ENCODE data around the gene AMER2. TPM values are rescaled to one million over a fixed set of nuclear protein-coding genes. Genes with fewer than 3 reads are reported as not detected.

Gene AMER2
- total and polyA plus RNA-seq, 5 experiments from 2014 or later, result 0.14 TPM; not detected in 4

- DNase-seq, result no peak
- POLR2A ChIA-PET, result no interaction called here
These were observed 28.7 kb upstream of the AMER2 start for GRCh38 chr13:25200783-25201182.

GRCh38 chr13:25198647-25199046 is 26.6 kb upstream of the AMER2 start:
- DNase-seq (no peak), ATAC-seq (no peak)
- Mint-ChIP-seq H3K4me3 (no peak overlapping the region), H3K4me1 (no peaks in the 10 kb centered on the region), H3K27ac (no peak overlapping the region), H3K27me3 (peaks cover 9 to 42% (median 21%) of the 10 kb centered on the region in 5 donors), H3K36me3 (no peaks in the 10 kb centered on the region), H3K9me3 (peaks cover 0 to 8% (median 0%) of the 10 kb centered on the region in 9 donors)
- POLR2A ChIA-PET, result no interaction called here

More at GRCh38 chr13:25200783-25201182, 28.7 kb upstream of the AMER2 start:
- ATAC-seq, result no peak
- no peaks in the 10 kb centered on the region for H3K36me3 Mint-ChIP-seq
- no peak overlapping the region for H3K27ac Mint-ChIP-seq
- peaks cover 0 to 4% (median 0%) of the 10 kb centered on the region in 9 donors for H3K9me3 Mint-ChIP-seq
- H3K4me1 Mint-ChIP-seq, result no peaks in the 10 kb centered on the region
- peaks cover 6 to 50% (median 20%) of the 10 kb centered on the region in 5 donors for H3K27me3 Mint-ChIP-seq
- H3K4me3 Mint-ChIP-seq, result no peak overlapping the region

GRCh38 chr13:25196971-25197370 is 24.9 kb upstream of the AMER2 start:
- Mint-ChIP-seq H3K27ac (no peak overlapping the region), H3K9me3 (peaks cover 0 to 7% (median 0%) of the 10 kb centered on the region in 9 donors), H3K27me3 (peaks cover 14 to 39% (median 23%) of the 10 kb centered on the region in 5 donors), H3K4me3 (no peak overlapping the region), H3K4me1 (no peaks in the 10 kb centered on the region), H3K36me3 (no peaks in the 10 kb centered on the region)
- ATAC-seq (no peak), DNase-seq (no peak)
- POLR2A ChIA-PET, result no interaction called here

GRCh38 chr13:25192936-25193335 is 20.8 kb upstream of the AMER2 start:
- H3K9me3 Mint-ChIP-seq, result peaks cover 0 to 4% (median 0%) of the 10 kb centered on the region in 9 donors

GRCh38 chr13:25192489-25192888 is 20.4 kb upstream of the AMER2 start:
- Mint-ChIP-seq H3K4me3 (no peak overlapping the region), H3K9me3 (peaks cover 0 to 4% (median 0%) of the 10 kb centered on the region in 9 donors), H3K4me1 (peaks cover 0 to 2% (median 0%) of the 10 kb centered on the region in 4 donors), H3K27ac (no peak overlapping the region), H3K36me3 (no peaks in the 10 kb centered on the region), H3K27me3 (peaks cover 22 to 55% (median 51%) of the 10 kb centered on the region in 5 donors)
- ATAC-seq, result no peak
- POLR2A ChIA-PET, result interaction anchor here (0.6 kb wide), 1 partner anchor 11 kb away, joined by 4 read pairs; no protein-coding TSS in a partner anchor
- no peak for DNase-seq

More at GRCh38 chr13:25192936-25193335, 20.8 kb upstream of the AMER2 start:
- Mint-ChIP-seq H3K4me1 (peaks cover 0 to 2% (median 0%) of the 10 kb centered on the region in 4 donors), H3K4me3 (no peak overlapping the region), H3K36me3 (no peaks in the 10 kb centered on the region), H3K27ac (no peak overlapping the region), H3K27me3 (peaks cover 21 to 53% (median 48%) of the 10 kb centered on the region in 5 donors)
- no peak for ATAC-seq
- DNase-seq, result no peak
- POLR2A ChIA-PET, result interaction anchor here (0.6 kb wide), 1 partner anchor 12 kb away, joined by 4 read pairs; no protein-coding TSS in a partner anchor

- POLR2A ChIA-PET, result interaction anchor here (0.6 kb wide), 1 partner anchor 11 kb away, joined by 4 read pairs; no protein-coding TSS in a partner anchor
- no peaks in the 10 kb centered on the region for H3K36me3 Mint-ChIP-seq
- DNase-seq, result no peak
- no peak overlapping the region for H3K27ac Mint-ChIP-seq
- peaks cover 0 to 2% (median 0%) of the 10 kb centered on the region in 4 donors for H3K4me1 Mint-ChIP-seq
- H3K4me3 Mint-ChIP-seq, result no peak overlapping the region
- peaks cover 22 to 60% (median 51%) of the 10 kb centered on the region in 5 donors for H3K27me3 Mint-ChIP-seq
- ATAC-seq, result no peak
- peaks cover 0 to 4% (median 0%) of the 10 kb centered on the region in 9 donors for H3K9me3 Mint-ChIP-seq
These were observed 20.0 kb upstream of the AMER2 start for GRCh38 chr13:25192052-25192451.

GRCh38 chr13:25190771-25191170 is 18.7 kb upstream of the AMER2 start:
- Mint-ChIP-seq H3K36me3 (no peaks in the 10 kb centered on the region), H3K9me3 (peaks cover 0 to 4% (median 0%) of the 10 kb centered on the region in 9 donors), H3K27me3 (peaks cover 22 to 55% (median 49%) of the 10 kb centered on the region in 5 donors), H3K27ac (no peak overlapping the region), H3K4me1 (peaks cover 0 to 2% (median 0%) of the 10 kb centered on the region in 4 donors), H3K4me3 (no peak overlapping the region)
- no peak for ATAC-seq
- POLR2A ChIA-PET, result no interaction called here
- DNase-seq, result no peak

- Mint-ChIP-seq H3K4me3 (no peak overlapping the region), H3K4me1 (peaks cover 0 to 2% (median 0%) of the 10 kb centered on the region in 4 donors), H3K36me3 (no peaks in the 10 kb centered on the region), H3K9me3 (peaks cover 0 to 4% (median 0%) of the 10 kb centered on the region in 9 donors), H3K27me3 (peaks cover 22 to 59% (median 50%) of the 10 kb centered on the region in 5 donors), H3K27ac (no peak overlapping the region)
- POLR2A ChIA-PET, result no interaction called here
- ATAC-seq (no peak), DNase-seq (no peak)
These were observed 18.2 kb upstream of the AMER2 start for GRCh38 chr13:25190256-25190655.

- POLR2A ChIA-PET, result no interaction called here
- no peak for DNase-seq
- no peak for ATAC-seq
- H3K4me3 Mint-ChIP-seq, result no peak overlapping the region
- peaks cover 18 to 56% (median 38%) of the 10 kb centered on the region in 5 donors for H3K27me3 Mint-ChIP-seq
- H3K9me3 Mint-ChIP-seq, result no peaks in the 10 kb centered on the region
- H3K4me1 Mint-ChIP-seq, result peaks cover 0 to 2% (median 0%) of the 10 kb centered on the region in 4 donors
- peaks cover 0 to 8% (median 0%) of the 10 kb centered on the region in 3 donors for H3K36me3 Mint-ChIP-seq
- no peak overlapping the region for H3K27ac Mint-ChIP-seq
These were observed 15.5 kb upstream of the AMER2 start for GRCh38 chr13:25187596-25187995.

GRCh38 chr13:25186187-25186586 is 14.1 kb upstream of the AMER2 start:
- Mint-ChIP-seq H3K36me3 (peaks cover 0 to 8% (median 0%) of the 10 kb centered on the region in 3 donors), H3K27me3 (peaks cover 18 to 51% (median 35%) of the 10 kb centered on the region in 5 donors)

GRCh38 chr13:25181597-25181996 is 9.5 kb upstream of the AMER2 start:
- Mint-ChIP-seq H3K4me3 (no peak overlapping the region), H3K36me3 (peaks cover 0 to 21% (median 0%) of the 10 kb centered on the region in 3 donors), H3K27ac (no peak overlapping the region), H3K9me3 (peaks cover 0 to 17% (median 0%) of the 10 kb centered on the region in 9 donors), H3K4me1 (no peaks in the 10 kb centered on the region), H3K27me3 (peaks cover 16 to 45% (median 37%) of the 10 kb centered on the region in 5 donors)
- POLR2A ChIA-PET, result no interaction called here
- DNase-seq, result no peak
- ATAC-seq, result no peak

More at GRCh38 chr13:25186187-25186586, 14.1 kb upstream of the AMER2 start:
- Mint-ChIP-seq H3K27ac (no peak overlapping the region), H3K4me1 (peaks cover 0 to 2% (median 0%) of the 10 kb centered on the region in 4 donors), H3K4me3 (no peak overlapping the region), H3K9me3 (no peaks in the 10 kb centered on the region)
- ATAC-seq, result no peak
- DNase-seq, result no peak
- POLR2A ChIA-PET, result no interaction called here

GRCh38 chr13:25180775-25181537 is 8.9 kb upstream of the AMER2 start:
- H3K9me3 Mint-ChIP-seq, result peaks cover 0 to 17% (median 0%) of the 10 kb centered on the region in 9 donors
- no peak overlapping the region for H3K27ac Mint-ChIP-seq
- POLR2A ChIA-PET, result interaction anchor here (0.7 kb wide), 1 partner anchor 12 kb away, joined by 4 read pairs; no protein-coding TSS in a partner anchor
- ATAC-seq, result peak in 1 of 2 donors; percentile 39
- H3K4me3 Mint-ChIP-seq, result no peak overlapping the region
- H3K4me1 Mint-ChIP-seq, result no peaks in the 10 kb centered on the region
- H3K27me3 Mint-ChIP-seq, result peaks cover 21 to 51% (median 40%) of the 10 kb centered on the region in 5 donors
- peaks cover 0 to 21% (median 0%) of the 10 kb centered on the region in 3 donors for H3K36me3 Mint-ChIP-seq
- no peak for DNase-seq
